CD14-positive monocyte (primary cell): ENCODE results near the gene SNX22. TPM values are rescaled to one million over a fixed set of nuclear protein-coding genes. Genes with fewer than 3 reads are reported as not detected.

Experiments used
- DNase-seq, 3 donors: peaks; one replicate each; pipeline ENCODE4 v3.0.0-alpha.2; 2011 to 2022
- H2AFZ ChIP-seq: 2 replicates; pipeline ENCODE4 v1.6.0; 2012; ENCODE audit warnings: mild to moderate bottlenecking, low read depth, low read length, inconsistent platforms; ENCODE audit not compliant: insufficient read depth, poor library complexity, severe bottlenecking
- H3K27ac ChIP-seq, 2 donors: 1 replicate in 1 of 2; 2 replicates in 1 of 2; pipeline ENCODE4 v1.5.1; 2012 to 2013; ENCODE audit warnings: low read length in 2 of 2, control low read depth in 1 of 2, inconsistent platforms in 1 of 2, low read depth in 1 of 2, mild to moderate bottlenecking in 1 of 2
- H3K27me3 ChIP-seq, 2 donors: one replicate each; pipeline versions ENCODE4 v1.6.0 to v1.6.1; 2011 to 2013; ENCODE audit warnings: low read length in 2 of 2; ENCODE audit not compliant: control insufficient read depth in 2 of 2, insufficient read depth in 2 of 2
- H3K36me3 ChIP-seq, 2 donors: replicated peaks in 1 of 2; 1 replicate in 1 of 2; 2 replicates in 1 of 2; pipeline versions ENCODE4 v1.5.1 to v1.6.1; 2012 to 2013; ENCODE audit warnings: low read length in 2 of 2, control low read depth in 1 of 2, inconsistent platforms in 1 of 2, mild to moderate bottlenecking in 1 of 2; ENCODE audit not compliant: insufficient read depth in 2 of 2, control insufficient read depth in 1 of 2
- H3K4me1 ChIP-seq, 2 donors: 1 replicate in 1 of 2; 2 replicates in 1 of 2; pipeline versions ENCODE4 v1.5.1 to v1.6.1; 2012 to 2013; ENCODE audit warnings: low read length in 2 of 2, control low read depth in 1 of 2, inconsistent platforms in 1 of 2, mild to moderate bottlenecking in 1 of 2, moderate library complexity in 1 of 2; ENCODE audit not compliant: insufficient read depth in 2 of 2, control insufficient read depth in 1 of 2
- H3K4me2 ChIP-seq: replicated peaks from 2 replicates; pipeline ENCODE3; 2012; ENCODE audit warnings: low read length, moderate library complexity, mild to moderate bottlenecking; ENCODE audit not compliant: poor library complexity, severe bottlenecking; ENCODE audit errors: extremely low read depth
- H3K4me3 ChIP-seq, 3 experiments: fragments of 200-600 bp in 1 of 3; sonication (generic) in 1 of 3; replicated peaks in 1 of 3; 1 replicate in 2 of 3; 2 replicates in 1 of 3; pipeline ENCODE4 v1.5.1; 2011 to 2013; ENCODE audit warnings: low read length in 3 of 3, mild to moderate bottlenecking in 3 of 3, control low read depth in 2 of 3, low read depth in 2 of 3, inconsistent platforms in 1 of 3, moderate library complexity in 1 of 3
- H3K79me2 ChIP-seq: 2 replicates; pipeline ENCODE4 v1.6.0; 2012; ENCODE audit warnings: mild to moderate bottlenecking, control low read depth, inconsistent platforms, low read length, moderate library complexity; ENCODE audit not compliant: insufficient read depth
- H3K9ac ChIP-seq: 2 replicates; pipeline ENCODE4 v1.6.0; 2017; ENCODE audit warnings: low read length, mild to moderate bottlenecking; ENCODE audit not compliant: insufficient read depth, poor library complexity, severe bottlenecking
- H3K9me3 ChIP-seq, 2 donors: replicated peaks in 1 of 2; 1 replicate in 1 of 2; 2 replicates in 1 of 2; pipeline versions ENCODE4 v1.5.1 to v1.6.1; 2012 to 2013; ENCODE audit warnings: low read length in 2 of 2, control low read depth in 1 of 2; ENCODE audit not compliant: control insufficient read depth in 1 of 2, insufficient read depth in 1 of 2
- H4K20me1 ChIP-seq: 2 replicates; pipeline ENCODE4 v1.6.0; 2012; ENCODE audit warnings: mild to moderate bottlenecking, low read length, control low read depth, moderate library complexity; ENCODE audit not compliant: insufficient read depth
- H3K27ac Mint-ChIP-seq, 7 donors: one replicate each; pipeline ENCODE4 v1.8.0; 2020; ENCODE audit warnings: mild to moderate bottlenecking in 7 of 7, mixed read lengths in 7 of 7, moderate library complexity in 6 of 7, inconsistent platforms in 2 of 7
- H3K27me3 Mint-ChIP-seq, 3 donors: one replicate each; pipeline ENCODE4 v1.8.0; 2021 to 2022; ENCODE audit warnings: low read depth in 3 of 3, mild to moderate bottlenecking in 3 of 3, mixed read lengths in 3 of 3, moderate library complexity in 3 of 3, inconsistent platforms in 1 of 3
- H3K36me3 Mint-ChIP-seq, 2 donors: one replicate each; pipeline ENCODE4 v1.8.0; 2020; ENCODE audit warnings: mixed read lengths in 2 of 2, inconsistent platforms in 1 of 2, mild to moderate bottlenecking in 1 of 2
- H3K4me1 Mint-ChIP-seq: one replicate; pipeline ENCODE4 v1.8.0; 2020; ENCODE audit warnings: mild to moderate bottlenecking, mixed read lengths
- H3K4me3 Mint-ChIP-seq, 2 donors: one replicate each; pipeline ENCODE4 v1.8.0; 2020; ENCODE audit warnings: mild to moderate bottlenecking in 2 of 2, mixed read lengths in 2 of 2, moderate library complexity in 1 of 2
- H3K9me3 Mint-ChIP-seq, 7 donors: one replicate each; pipeline ENCODE4 v1.8.0; 2020 to 2022; ENCODE audit warnings: mixed read lengths in 7 of 7, mild to moderate bottlenecking in 6 of 7, moderate library complexity in 6 of 7, inconsistent platforms in 2 of 7
- CTCF ChIP-seq: fragments of 200-600 bp; IDR thresholded peaks from one replicate; pipeline ENCODE4 v1.8.0; 2022; ENCODE audit warnings: antibody characterized with exemption, mild to moderate bottlenecking
- WGBS: methylation state at CpG from one replicate; pipeline ENCODE4 v1.1.5; 2013; ENCODE audit warnings: missing lambda C conversion rate; ENCODE audit not compliant: insufficient coverage; 5-methylcytosine and 5-hydroxymethylcytosine counted together
- intact Hi-C, 2 donors: fragments of 100-400 bp; cut with micrococcal nuclease; formaldehyde crosslinking; loops; one replicate each; pipeline versions ENCODE4 v1.15.0 to v1.15.1; 2023
- polyA plus RNA-seq, 3 donors: library from polyadenylated mRNA; depleted of rRNA in 1 of 3; unstranded in 2 of 3; stranded (reverse) in 1 of 3; fragments of 300-500 nt in 2 of 3; fragments of >200 nt in 1 of 3; fragmentation: Illumina TruSeq in 2 of 3; gene quantifications; 1 replicate in 2 of 3; 2 replicates in 1 of 3; pipeline ENCODE4 v1.2.3, GENCODE V29; 2012 to 2021

The SNX22 gene
- polyA plus RNA-seq, 3 donors, result 0.19 to 1.2 (median 0.80) TPM

GRCh38 chr15:64121614-64122013 lies 29.9 kb upstream of the SNX22 start:
- Mint-ChIP-seq H3K9me3 (no peaks in the 10 kb centered on the region), H3K4me3 (no peak overlapping the region), H3K27ac (no peak overlapping the region), H3K27me3 (no peaks in the 10 kb centered on the region), H3K36me3 (peaks cover 81 to 96% of the 10 kb centered on the region in 2 donors), H3K4me1 (no peaks in the 10 kb centered on the region)
- no peak overlapping the region for H3K4me2 ChIP-seq
- H2AFZ ChIP-seq, result no peak overlapping the region
- intact Hi-C loops, result no loop called here
- peak overlapping the region in 1 of 2 donors; percentile 31 for H3K27ac ChIP-seq
- no peak overlapping the region for H3K9ac ChIP-seq
- no peak for TF ChIP-seq CTCF
- H3K9me3 ChIP-seq, result no peaks in the 10 kb centered on the region
- no peak overlapping the region for H3K4me3 ChIP-seq
- H3K79me2 ChIP-seq, result peaks cover 13% of the 10 kb centered on the region
- peaks cover 59% of the 10 kb centered on the region for H4K20me1 ChIP-seq
- DNase-seq, result no peak
- peaks cover 92 to 98% of the 10 kb centered on the region in 2 donors for H3K36me3 ChIP-seq
- no CpG with 5 or more reads among the region's 4 CpGs for WGBS
- H3K4me1 ChIP-seq, result no peaks in the 10 kb centered on the region
- no peaks in the 10 kb centered on the region for H3K27me3 ChIP-seq

GRCh38 chr15:64122444-64122843 lies 29.1 kb upstream of the SNX22 start:
- Histone ChIP-seq H3K9ac (no peak overlapping the region), H2AFZ (no peak overlapping the region), H3K27me3 (no peaks in the 10 kb centered on the region), H3K36me3 (peaks cover 92 to 98% of the 10 kb centered on the region in 2 donors), H3K79me2 (peaks cover 8% of the 10 kb centered on the region), H3K27ac (no peak overlapping the region), H3K9me3 (no peaks in the 10 kb centered on the region), H3K4me3 (no peak overlapping the region), H4K20me1 (peaks cover 52% of the 10 kb centered on the region), H3K4me2 (no peak overlapping the region), H3K4me1 (no peaks in the 10 kb centered on the region)
- no peaks in the 10 kb centered on the region for H3K9me3 Mint-ChIP-seq
- no peak overlapping the region for H3K4me3 Mint-ChIP-seq
- no peaks in the 10 kb centered on the region for H3K4me1 Mint-ChIP-seq
- WGBS, result no CpG with 5 or more reads among the region's 1 CpG
- intact Hi-C loops, result no loop called here
- no peaks in the 10 kb centered on the region for H3K27me3 Mint-ChIP-seq
- no peak for TF ChIP-seq CTCF
- no peak for DNase-seq
- peak overlapping the region in 1 of 7 donors; percentile 35 for H3K27ac Mint-ChIP-seq
- H3K36me3 Mint-ChIP-seq, result peaks cover 83 to 96% of the 10 kb centered on the region in 2 donors
